Omental fat pad (tissue), 4 donors: ENCODE measurements around the gene SUSD2. TPM values are rescaled to one million over a fixed set of nuclear protein-coding genes. Genes with fewer than 3 reads are reported as not detected.

Source experiments
- ATAC-seq: fragments of 150-250 bp; one replicate; pipeline ENCODE4 v1.9.1; 2016; ENCODE audit warnings: mild to moderate bottlenecking, moderate library complexity; ENCODE audit not compliant: low FRiP score
- DNase-seq: peaks from one replicate; pipeline ENCODE4 v3.0.0-alpha.2; 2019; ENCODE audit warnings: low spot score
- CTCF ChIP-seq, 3 donors: fragments of 450-650 bp; IDR thresholded peaks; one replicate each; pipeline ENCODE4 v1.5.1; 2016 to 2017; ENCODE audit warnings: antibody characterized with exemption in 3 of 3, mild to moderate bottlenecking in 3 of 3, moderate library complexity in 2 of 3
- total RNA-seq, 4 donors: library from RNA; depleted of rRNA; stranded (reverse); fragments of >200 nt; gene quantifications; one replicate each; pipeline ENCODE4 v1.1.0, GENCODE V29; 2016

SUSD2 gene
- total RNA-seq, 4 donors from 2014 or later: 2.3 to 8.0 (median 4.7) TPM

- ATAC-seq (no peak), DNase-seq (no peak)
- TF ChIP-seq CTCF (IDR thresholded peaks at IDR 0.05): no peak
Measured at GRCh38 chr22:24159650-24160049, 21.6 kb upstream of the SUSD2 start.

- TF ChIP-seq CTCF (IDR thresholded peaks at IDR 0.05): no peak
- no peak for DNase-seq
- ATAC-seq: no peak
Measured at GRCh38 chr22:24160546-24160945, 20.7 kb upstream of the SUSD2 start.

- TF ChIP-seq CTCF (IDR thresholded peaks at IDR 0.05): no peak
- no peak for DNase-seq
- ATAC-seq: no peak
Measured at GRCh38 chr22:24161485-24161884, 19.8 kb upstream of the SUSD2 start.

GRCh38 chr22:24161909-24162308 lies 19.4 kb upstream of the SUSD2 start:
- no peak for TF ChIP-seq CTCF (IDR thresholded peaks at IDR 0.05)
- DNase-seq (no peak), ATAC-seq (no peak)

GRCh38 chr22:24162436-24162835 lies 18.9 kb upstream of the SUSD2 start:
- DNase-seq: no peak
- TF ChIP-seq CTCF (IDR thresholded peaks at IDR 0.05): no peak
- no peak for ATAC-seq

GRCh38 chr22:24164243-24164642 lies 17.0 kb upstream of the SUSD2 start:
- no peak for DNase-seq
- no peak for TF ChIP-seq CTCF (IDR thresholded peaks at IDR 0.05)
- no peak for ATAC-seq

GRCh38 chr22:24164940-24165339 lies 16.3 kb upstream of the SUSD2 start:
- TF ChIP-seq CTCF (IDR thresholded peaks at IDR 0.05): no peak
- DNase-seq: no peak
- no peak for ATAC-seq
